GM18505 (cell line): ENCODE results near the gene ZNF428.

ENCODE experiments used
- ATAC-seq: cut with Tn5 transposase; IDR thresholded peaks from one replicate; pipeline ENCODE4 v1.9.1; 2021; ENCODE audit not compliant: unreplicated experiment
- POLR2A ChIP-seq: IDR thresholded peaks from 4 replicates; pipeline ENCODE4 v1.6.1; 2011; ENCODE audit warnings: borderline replicate concordance; ENCODE audit not compliant: insufficient read depth, insufficient read length; ENCODE audit errors: extremely low read depth

The ZNF428 gene

GRCh38 chr19:43561139-43561970 lies 58.1 kb downstream of the ZNF428 start:
- no peak for ATAC-seq
- no peak for TF ChIP-seq POLR2A

DNA sequence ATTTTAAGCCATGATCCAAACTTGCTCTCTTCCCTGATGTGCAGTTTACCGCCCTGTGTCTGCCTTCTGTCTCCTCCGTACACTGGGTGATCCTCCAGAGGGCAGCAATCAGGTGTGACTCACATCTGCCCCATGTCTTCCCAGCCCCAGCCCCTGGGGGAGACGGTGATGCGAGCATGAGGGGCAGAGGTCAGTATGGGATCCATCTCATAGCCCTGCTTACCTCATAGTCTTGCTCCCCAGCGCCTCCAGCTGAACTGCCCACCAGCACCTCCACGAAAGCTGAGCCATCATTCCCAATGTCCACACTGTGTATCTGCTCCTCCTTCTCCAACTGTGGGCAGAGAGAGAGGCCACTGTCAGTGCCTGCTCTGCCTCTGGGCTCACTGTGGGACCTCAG lies 58.7 kb downstream of the ZNF428 start:
- no peak for TF ChIP-seq POLR2A

More for the DNA sequence above, 58.7 kb downstream of the ZNF428 start:
- ATAC-seq: no peak
